K562 (cell line): ENCODE measurements around the gene PID1. TPM values are rescaled to one million over a fixed set of nuclear protein-coding genes. Genes with fewer than 3 reads are reported as not detected.

ENCODE experiments used
- ATAC-seq: fragments of 200-7000 bp; cut with Tn5 transposase; 3 replicates; pipeline ENCODE4 v1.9.1; 2020; ENCODE audit warnings: moderate library complexity
- BruUV-seq: library from RNA; stranded (reverse); fragments of 400-500 nt; replicated peaks from 2 replicates; lab custom pipeline; 2021; lab: Mats Ljungman, UMichigan
- CTCF ChIA-PET: fragments of 300-600 bp; formaldehyde crosslinking; extraction: SDS; loops from one replicate; lab custom pipeline; 2021; ENCODE audit warnings: low intra/inter-chr PET ratio; lab: Yijun Ruan, JAX
- POLR2A ChIA-PET: fragments of 300-600, 350-650 bp; sonication (Branson Sonifier 250); formaldehyde crosslinking; extraction: SDS; loops from one replicate; lab custom pipeline; 2021; ENCODE audit warnings: antibody characterized with exemption, inconsistent platforms; lab: Yijun Ruan, JAX
- DNase-seq, 4 experiments: peaks; one replicate each; pipeline versions ENCODE4 v3.0.0 to v3.0.0-alpha.2; 2011 to 2018; ENCODE audit warnings: low spot score in 3 of 4, mixed read lengths in 3 of 4; ENCODE audit errors: extremely low read depth in 1 of 4
- FAIRE-seq: peaks from 2 replicates; lab custom pipeline; 2011; peaks lifted over from hg19 to GRCh38; lab: Jason Lieb, UNC
- H2AFZ ChIP-seq: 2 replicates; pipeline ENCODE4 v1.6.0; 2011; ENCODE audit warnings: low read depth, low read length, control low read depth, inconsistent platforms
- H3K27ac ChIP-seq: fragments of 200-600 bp; 3 replicates; pipeline ENCODE4 v1.8.0; 2011; ENCODE audit warnings: low read depth, mild to moderate bottlenecking, control low read depth, inconsistent platforms, low read length, moderate library complexity, mixed read lengths; ENCODE audit errors: extremely low read depth
- H3K27me3 ChIP-seq, 2 experiments: fragments of 300-600 bp in 1 of 2; 2 replicates in 1 of 2; 3 replicates in 1 of 2; pipeline versions ENCODE4 v1.6.0 to v1.8.0; 2011; ENCODE audit warnings: inconsistent platforms in 2 of 2, low read length in 2 of 2, mild to moderate bottlenecking in 1 of 2, mixed read lengths in 1 of 2, moderate library complexity in 1 of 2; ENCODE audit not compliant: control insufficient read depth in 2 of 2, insufficient read depth in 2 of 2
- H3K36me3 ChIP-seq: fragments of 300-600 bp; 3 replicates; pipeline ENCODE4 v1.8.0; 2011; ENCODE audit warnings: mild to moderate bottlenecking, low read length, inconsistent platforms; ENCODE audit not compliant: control insufficient read depth, insufficient read depth
- H3K4me1 ChIP-seq, 2 experiments: fragments of 200-600 bp in 1 of 2; replicated peaks in 1 of 2; 2 replicates in 1 of 2; 3 replicates in 1 of 2; pipeline versions ENCODE4 v1.5.1 to v1.8.0; 2011; ENCODE audit warnings: inconsistent platforms in 2 of 2, low read length in 2 of 2, mild to moderate bottlenecking in 1 of 2, mixed read lengths in 1 of 2, moderate library complexity in 1 of 2; ENCODE audit not compliant: control insufficient read depth in 2 of 2, insufficient read depth in 2 of 2
- H3K4me2 ChIP-seq: 2 replicates; pipeline ENCODE4 v1.6.1; 2011; ENCODE audit warnings: low read length, control low read depth, inconsistent platforms, mixed read lengths; ENCODE audit not compliant: insufficient read depth
- H3K4me3 ChIP-seq: fragments of 200-600 bp; sonication (generic), shearing (Covaris generic); 2 replicates; pipeline ENCODE4 v1.5.1; 2016; ENCODE audit warnings: control low read depth, inconsistent platforms
- H3K79me2 ChIP-seq: fragments of 200-600 bp; 3 replicates; pipeline ENCODE4 v1.8.0; 2011; ENCODE audit warnings: low read length, inconsistent platforms; ENCODE audit not compliant: control insufficient read depth, insufficient read depth
- H3K9ac ChIP-seq, 2 experiments: 2 replicates each; pipeline versions ENCODE4 v1.6.0 to v1.6.1; 2011; ENCODE audit warnings: low read depth in 2 of 2, low read length in 2 of 2, control low read depth in 1 of 2, inconsistent platforms in 1 of 2, mild to moderate bottlenecking in 1 of 2, mixed read lengths in 1 of 2; ENCODE audit not compliant: insufficient read depth in 1 of 2
- H3K9me1 ChIP-seq: one replicate; pipeline ENCODE4 v1.6.0; 2011; ENCODE audit warnings: inconsistent platforms, mild to moderate bottlenecking, low read length, moderate library complexity; ENCODE audit not compliant: control insufficient read depth, insufficient read depth
- H3K9me3 ChIP-seq: replicated peaks from 2 replicates; pipeline ENCODE4 v1.5.1; 2011; ENCODE audit warnings: low read depth, low read length, inconsistent platforms; ENCODE audit not compliant: control insufficient read depth, insufficient read depth
- H4K20me1 ChIP-seq: replicated peaks from 2 replicates; pipeline ENCODE4 v1.6.1; 2011; ENCODE audit warnings: low read length, inconsistent platforms, mixed read lengths; ENCODE audit not compliant: control insufficient read depth, insufficient read depth
- ETS2 ChIP-seq: IDR thresholded peaks from 2 replicates; pipeline ENCODE4 v1.6.1; 2016; ENCODE audit warnings: borderline replicate concordance, missing genetic modification characterization, mild to moderate bottlenecking, moderate library complexity, missing compliant biosample characterization; ENCODE audit not compliant: poor library complexity, severe bottlenecking
- ETV5 ChIP-seq: sonication (generic); formaldehyde crosslinking; IDR thresholded peaks from 2 replicates; pipeline ENCODE4 v1.4.0; 2020; ENCODE audit warnings: low read depth, mild to moderate bottlenecking, missing genetic modification reagents
- FOXJ3 ChIP-seq: sonication (generic); formaldehyde crosslinking; IDR thresholded peaks from 2 replicates; pipeline ENCODE4 v1.4.0; 2020; ENCODE audit warnings: mild to moderate bottlenecking, missing genetic modification reagents
- NFATC3 ChIP-seq: fragments of 450-650 bp; IDR thresholded peaks from 2 replicates; pipeline ENCODE4 v1.6.1; 2017; ENCODE audit warnings: mild to moderate bottlenecking
- ZNF785 ChIP-seq: fragments of 250-450 bp; sonication (Bioruptor Pico); IDR thresholded peaks from 2 replicates; pipeline ENCODE4 v1.4.0; 2020; ENCODE audit warnings: mild to moderate bottlenecking
- WGBS: fragments of 100-300 bp; shearing (Covaris generic); methylation state at CpG from one replicate; pipeline ENCODE4 v1.1.6; 2016; ENCODE audit warnings: low coverage, mixed read lengths; ENCODE audit not compliant: insufficient coverage; ENCODE audit errors: missing lambda C conversion rate; 5-methylcytosine and 5-hydroxymethylcytosine counted together
- in situ Hi-C: fragments of 300-500 bp; cut with MboI; formaldehyde crosslinking; loops from 4 replicates; pipeline ENCODE4 v1.15.0; 2018; ENCODE audit warnings: inconsistent platforms, mixed read lengths
- intact Hi-C: fragments of 100-400 bp; cut with micrococcal nuclease; formaldehyde crosslinking; loops from 2 replicates; pipeline ENCODE4 v1.14.2; 2022
- polyA plus RNA-seq, 8 experiments: library from polyadenylated mRNA; depleted of rRNA in 4 of 8; stranded (reverse) in 5 of 8; unstranded in 3 of 8; fragments of >200 nt; fragmentation: Nextera tagmentation in 2 of 8; fragmentation: Illumina TruSeq in 1 of 8; extraction: Ambion mirVana in 2 of 8; extraction: Trizol in 1 of 8; gene quantifications; 2 replicates each; pipeline versions ENCODE4 v1.2.1 to v1.2.3, GENCODE V29; 2011 to 2014; ENCODE audit warnings: inconsistent platforms in 1 of 8, missing spikeins in 1 of 8
- total RNA-seq, 7 experiments: library from RNA; depleted of rRNA in 6 of 7; stranded (reverse); fragments of >200 nt in 6 of 7; fragmentation: Illumina TruSeq in 2 of 7; extraction: Trizol in 2 of 7; gene quantifications; 2 replicates each; pipeline versions ENCODE4 v1.2.1 to v1.2.3, GENCODE V29; 2011 to 2021; ENCODE audit warnings: low replicate concordance in 1 of 7
- TF ChIP-seq, protein P1 (sequence below), 2 experiments: fragments of 450-650 bp; IDR thresholded peaks; 2 replicates each; pipeline ENCODE4 v1.6.1; 2016

Gene PID1
- total and polyA plus RNA-seq, 9 of the 15 experiments (the other 6 are each of a cell fraction or from before 2014, with no cell fraction given) = not detected

- ChIA-PET CTCF (no interaction called here), POLR2A (interaction anchor here (0.6 kb wide), 1 partner anchor 68 kb away, joined by 3 read pairs; no protein-coding TSS in a partner anchor)
- intact Hi-C loops (no loop called here), in situ Hi-C loops (no loop called here)
- BruUV-seq = no TSS peak
- ATAC-seq (no peak), DNase-seq (no peak), FAIRE-seq (no peak)
- Histone ChIP-seq H3K27me3 (no peaks in the 10 kb centered on the region), H3K4me2 (no peak overlapping the region), H3K9me1 (no peaks in the 10 kb centered on the region), H3K36me3 (no peaks in the 10 kb centered on the region), H4K20me1 (no peaks in the 10 kb centered on the region), H3K9ac (no peak overlapping the region), H3K4me1 (no peaks in the 10 kb centered on the region), H3K4me3 (no peak overlapping the region), H3K27ac (no peak overlapping the region), H2AFZ (no peak overlapping the region), H3K79me2 (no peaks in the 10 kb centered on the region), H3K9me3 (no peaks in the 10 kb centered on the region)
- TF ChIP-seq ZNF785 (CRISPR knock-in tag) (no peak), FOXJ3 (CRISPR knock-in tag) (no peak), ETS2 (tag) (no peak), ETV5 (CRISPR knock-in tag) (no peak), NFATC3 (no peak)
- TF ChIP-seq, protein P1, sequence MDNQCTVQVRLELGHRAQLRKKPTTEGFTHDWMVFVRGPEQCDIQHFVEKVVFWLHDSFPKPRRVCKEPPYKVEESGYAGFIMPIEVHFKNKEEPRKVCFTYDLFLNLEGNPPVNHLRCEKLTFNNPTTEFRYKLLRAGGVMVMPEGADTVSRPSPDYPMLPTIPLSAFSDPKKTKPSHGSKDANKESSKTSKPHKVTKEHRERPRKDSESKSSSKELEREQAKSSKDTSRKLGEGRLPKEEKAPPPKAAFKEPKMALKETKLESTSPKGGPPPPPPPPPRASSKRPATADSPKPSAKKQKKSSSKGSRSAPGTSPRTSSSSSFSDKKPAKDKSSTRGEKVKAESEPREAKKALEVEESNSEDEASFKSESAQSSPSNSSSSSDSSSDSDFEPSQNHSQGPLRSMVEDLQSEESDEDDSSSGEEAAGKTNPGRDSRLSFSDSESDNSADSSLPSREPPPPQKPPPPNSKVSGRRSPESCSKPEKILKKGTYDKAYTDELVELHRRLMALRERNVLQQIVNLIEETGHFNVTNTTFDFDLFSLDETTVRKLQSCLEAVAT (IDR thresholded peaks at IDR 0.05) = no peak
- 0% methylated on average over 6 of the region's 7 CpGs for WGBS
Observed at GRCh38 chr2:229109195-229109594, 161.9 kb downstream of the PID1 start.
